ENCODE data around the gene LPIN1.

GRCh38 chr2:11802782-11803191, 56.4 kb downstream of the LPIN1 start:
- TF ChIP-seq CTCF (IDR thresholded peaks at IDR 0.05; ENCODE audit: control extremely low read depth in 1 of 3, insufficient read depth in 1 of 3, low read depth in 1 of 3, low read length in 3 of 3): no peak
- TF ChIP-seq BCL11A (IDR thresholded peaks at IDR 0.05; ENCODE audit: low read depth in 2 of 2, low read length in 2 of 2): no peak
- TF ChIP-seq ZNF274 (IDR thresholded peaks at IDR 0.05; ENCODE audit: borderline replicate concordance, extremely low read depth, low read length): no peak
- TF ChIP-seq CHD1 (IDR thresholded peaks at IDR 0.05; ENCODE audit: low read depth, low read length): no peak
- no peak for TF ChIP-seq EZH2 (IDR thresholded peaks at IDR 0.05; ENCODE audit: low read depth, low read length, severe bottlenecking)
- TF ChIP-seq CREB1 (IDR thresholded peaks at IDR 0.05): no peak
- no peak for TF ChIP-seq CBX8 (IDR thresholded peaks at IDR 0.05; ENCODE audit: borderline replicate concordance, low read depth, low read length)

All from H1 (cell line).